HG03060 (cell line): ENCODE results near the gene PLK1.
"Not testable (repeated sequence)": the region's sequence is repeated elsewhere in the genome, so short reads cannot be mapped to it uniquely, and the experiment has no call there.

ENCODE experiments used
- ATAC-seq: cut with Tn5 transposase; IDR thresholded peaks from one replicate; pipeline ENCODE4 v1.9.1; 2021; ENCODE audit warnings: low read depth, moderate number of reproducible peaks; ENCODE audit not compliant: unreplicated experiment

Gene PLK1

GRCh38 chr16:23706439-23706838 lies 27.8 kb downstream of the PLK1 start:
- ATAC-seq = no peak

GRCh38 chr16:23709536-23709935 lies 30.8 kb downstream of the PLK1 start:
- ATAC-seq = no peak

- no peak for ATAC-seq
Observed at GRCh38 chr16:23710008-23710407, 31.3 kb downstream of the PLK1 start.

DNA sequence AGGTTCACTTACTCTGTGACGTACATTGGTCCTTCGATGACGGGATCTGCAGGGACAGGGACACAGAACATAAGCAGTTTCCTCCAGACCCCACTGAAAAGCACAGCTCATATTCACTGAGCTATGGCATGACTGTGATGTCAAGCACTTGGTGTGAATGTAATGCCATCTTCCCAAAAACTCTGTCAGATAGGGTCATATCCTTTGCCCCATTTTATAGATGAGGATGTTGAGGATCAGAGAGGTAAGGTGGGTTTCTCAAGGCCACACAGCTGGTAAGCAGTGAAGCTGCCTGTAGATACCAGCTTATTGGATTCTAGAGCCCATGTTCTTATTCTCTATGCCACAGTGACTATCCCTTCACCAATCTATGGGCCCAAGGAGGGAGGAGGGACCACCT lies 31.8 kb downstream of the PLK1 start:
- ATAC-seq = no peak

GRCh38 chr16:23711785-23712184 lies 33.1 kb downstream of the PLK1 start:
- no peak for ATAC-seq

- no peak for ATAC-seq
Observed at GRCh38 chr16:23712976-23713375, 34.3 kb downstream of the PLK1 start, which contains the start of gene ERN2. TSS of gene ERN2 (minus strand) at chr16:23713222. CDS start at chr16:23713187, 35 bp downstream.

- ATAC-seq = no peak
Observed at GRCh38 chr16:23716484-23716883, 37.8 kb downstream of the PLK1 start.

GRCh38 chr16:23722613-23723240 lies 44.0 kb downstream of the PLK1 start:
- not testable (repeated sequence) for ATAC-seq

GRCh38 chr16:23724096-23724784 lies 45.6 kb downstream of the PLK1 start:
- no peak for ATAC-seq

DNA sequence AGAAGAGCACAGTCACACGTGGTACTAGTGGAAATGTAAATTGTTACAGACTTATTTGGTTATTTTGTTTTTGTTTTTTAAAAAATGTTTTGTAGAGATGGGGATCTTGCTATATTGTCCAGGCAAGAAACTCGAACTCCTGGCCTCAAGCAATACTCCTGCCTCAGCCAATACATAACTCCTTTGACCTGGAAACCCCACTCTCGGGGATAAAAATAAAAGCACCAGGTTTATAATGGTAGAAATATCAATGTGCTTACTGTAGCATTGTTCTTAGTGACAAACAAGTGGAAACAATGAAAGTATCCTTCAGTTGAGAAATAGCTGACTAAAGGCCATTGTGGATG lies 46.1 kb downstream of the PLK1 start:
- no peak for ATAC-seq

GRCh38 chr16:23726710-23727109 lies 48.0 kb downstream of the PLK1 start:
- ATAC-seq = no peak

DNA sequence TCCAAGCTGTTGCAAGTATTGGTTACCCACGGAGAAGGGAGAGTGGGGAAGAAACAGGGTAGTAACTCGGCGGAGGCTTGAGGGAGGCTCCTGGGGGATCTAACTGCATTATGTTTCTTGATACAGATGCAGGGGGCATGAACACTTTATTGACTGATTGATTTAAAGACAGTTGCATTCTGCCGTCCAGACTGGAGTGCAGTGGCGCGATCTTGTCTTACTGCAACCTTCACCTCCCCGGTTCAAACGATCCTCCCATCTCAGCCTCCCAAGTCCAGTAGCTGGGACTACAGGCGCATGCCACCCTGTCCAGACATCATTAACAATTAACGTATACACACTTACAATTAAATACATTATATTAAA lies 49.4 kb downstream of the PLK1 start:
- no peak for ATAC-seq

DNA sequence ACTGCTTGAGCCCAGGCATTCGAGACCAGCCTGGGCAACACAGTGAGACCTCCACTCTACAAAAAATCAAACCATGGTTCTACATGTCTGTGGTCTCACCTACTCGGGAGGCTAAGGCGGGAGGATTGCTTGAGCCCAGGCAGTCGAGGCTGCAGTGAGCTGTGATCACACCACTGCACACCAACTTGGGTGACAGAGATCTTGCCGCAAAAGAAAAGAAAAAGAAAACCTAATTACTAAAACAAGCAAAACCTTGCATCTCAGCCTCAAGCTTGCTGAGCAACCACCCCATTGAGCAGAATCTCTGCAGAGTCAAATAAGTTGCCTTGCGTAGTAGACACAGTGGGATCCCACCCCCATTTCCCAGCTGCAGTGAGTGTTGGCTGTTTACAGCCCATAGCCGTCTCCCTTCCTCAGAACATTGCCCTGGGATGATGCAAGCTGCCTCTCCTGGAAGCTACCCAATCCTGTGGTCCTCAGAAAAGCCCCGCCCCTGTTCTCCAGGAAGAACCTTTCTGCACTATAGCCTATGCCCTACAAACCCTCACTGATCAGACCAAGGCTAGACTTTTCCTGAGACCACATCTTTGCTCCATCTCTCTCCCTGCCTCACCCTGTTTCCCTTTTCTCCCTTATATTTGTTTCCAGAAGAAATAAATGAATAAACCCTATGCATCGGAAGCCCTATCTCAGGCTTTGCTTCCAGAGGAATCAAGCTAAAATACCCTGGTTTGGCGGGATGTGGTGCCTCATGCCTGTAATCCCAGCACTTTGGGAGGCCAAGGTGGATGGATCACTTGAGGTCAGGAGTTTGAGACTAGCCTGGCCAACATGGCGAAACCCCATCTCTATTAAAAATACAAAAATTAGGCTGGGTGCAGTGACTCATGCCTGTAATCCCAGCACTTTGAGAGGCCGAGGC lies 51.1 kb downstream of the PLK1 start:
- no peak for ATAC-seq

- no peak for ATAC-seq
Observed at GRCh38 chr16:23734176-23734893, 55.6 kb downstream of the PLK1 start.

GRCh38 chr16:23737423-23738028 lies 58.8 kb downstream of the PLK1 start:
- not testable (repeated sequence) for ATAC-seq

- no peak for ATAC-seq
Observed at GRCh38 chr16:23739516-23739915, 60.8 kb downstream of the PLK1 start.
